ENCODE results near the gene FAM47B. TPM values are rescaled to one million over a fixed set of nuclear protein-coding genes. Genes with fewer than 3 reads are reported as not detected.

FAM47B gene
- total RNA-seq, 1 donor from 2014 or later, result not detected

GRCh38 chrX:34915463-34916225 is 27.0 kb upstream of the FAM47B start:
- Mint-ChIP-seq H3K27me3 (ENCODE audit: low read depth) (no peaks in the 10 kb centered on the region), H3K4me3 (no peak overlapping the region), H3K4me1 (no peaks in the 10 kb centered on the region), H3K9me3 (no peaks in the 10 kb centered on the region), H3K27ac (ENCODE audit: unreplicated experiment) (no peak overlapping the region), H3K36me3 (ENCODE audit: low read depth) (no peaks in the 10 kb centered on the region)
- DNase-seq (ENCODE audit: low read depth, low spot score), result no peak
- TF ChIP-seq CTCF (conservative IDR thresholded peaks at IDR 0.05), result no peak

GRCh38 chrX:34917146-34917545 is 25.4 kb upstream of the FAM47B start:
- Mint-ChIP-seq H3K27ac (ENCODE audit: unreplicated experiment) (no peak overlapping the region), H3K4me3 (no peak overlapping the region), H3K36me3 (ENCODE audit: low read depth) (no peaks in the 10 kb centered on the region), H3K4me1 (no peaks in the 10 kb centered on the region), H3K9me3 (no peaks in the 10 kb centered on the region), H3K27me3 (ENCODE audit: low read depth) (no peaks in the 10 kb centered on the region)
- DNase-seq (ENCODE audit: low read depth, low spot score), result no peak
- TF ChIP-seq CTCF (conservative IDR thresholded peaks at IDR 0.05), result no peak

- Mint-ChIP-seq H3K27ac (ENCODE audit: unreplicated experiment) (no peak overlapping the region), H3K27me3 (ENCODE audit: low read depth) (no peaks in the 10 kb centered on the region), H3K4me3 (no peak overlapping the region), H3K9me3 (no peaks in the 10 kb centered on the region), H3K4me1 (no peaks in the 10 kb centered on the region), H3K36me3 (ENCODE audit: low read depth) (no peaks in the 10 kb centered on the region)
- no peak for DNase-seq (ENCODE audit: low read depth, low spot score)
- no peak for TF ChIP-seq CTCF (conservative IDR thresholded peaks at IDR 0.05)
Observed at GRCh38 chrX:34918091-34918736, 24.4 kb upstream of the FAM47B start.

DNA sequence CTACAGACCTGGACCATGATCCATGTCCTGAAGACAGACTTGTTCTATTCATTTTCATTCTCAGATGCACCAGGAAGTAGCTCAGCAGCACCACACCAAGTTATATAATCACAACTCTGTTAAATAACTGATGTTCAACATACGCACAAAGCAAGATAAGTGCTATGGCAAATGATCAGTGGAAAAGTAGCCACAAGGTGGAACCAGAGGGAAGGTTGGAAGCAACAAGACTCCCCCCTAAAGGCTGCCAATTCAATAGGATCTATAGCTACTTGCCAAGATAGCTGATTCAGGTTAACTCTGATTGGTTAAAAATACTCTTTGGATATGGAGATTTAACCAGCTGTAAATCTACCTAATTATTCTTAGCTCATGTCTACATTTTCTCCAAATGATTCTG is 23.7 kb upstream of the FAM47B start:
- DNase-seq (ENCODE audit: low read depth, low spot score), result peak; percentile 2
- Mint-ChIP-seq H3K36me3 (ENCODE audit: low read depth) (no peaks in the 10 kb centered on the region), H3K27me3 (ENCODE audit: low read depth) (no peaks in the 10 kb centered on the region), H3K4me3 (no peak overlapping the region), H3K9me3 (no peaks in the 10 kb centered on the region), H3K27ac (ENCODE audit: unreplicated experiment) (no peak overlapping the region), H3K4me1 (no peaks in the 10 kb centered on the region)
- TF ChIP-seq CTCF (conservative IDR thresholded peaks at IDR 0.05), result peak; percentile 57

GRCh38 chrX:34927866-34928265 is 14.7 kb upstream of the FAM47B start:
- no peak for DNase-seq (ENCODE audit: low read depth, low spot score)
- TF ChIP-seq CTCF (conservative IDR thresholded peaks at IDR 0.05), result no peak

More at GRCh38 chrX:34927866-34928265, 14.7 kb upstream of the FAM47B start:
- no peak overlapping the region for H3K4me3 Mint-ChIP-seq
- H3K4me1 Mint-ChIP-seq, result no peaks in the 10 kb centered on the region
- H3K9me3 Mint-ChIP-seq, result no peaks in the 10 kb centered on the region
- no peak overlapping the region for H3K27ac Mint-ChIP-seq (ENCODE audit: unreplicated experiment)
- no peaks in the 10 kb centered on the region for H3K27me3 Mint-ChIP-seq (ENCODE audit: low read depth)
- H3K36me3 Mint-ChIP-seq (ENCODE audit: low read depth), result no peaks in the 10 kb centered on the region
